ENCODE measurements around the gene ADH5.
"Not testable (repeated sequence)": the region's sequence is repeated elsewhere in the genome, so short reads cannot be mapped to it uniquely, and the experiment has no call there.

ADH5 gene

GRCh38 chr4:99100876-99101275, 12.3 kb upstream of the ADH5 start:
- no peak overlapping the region for H3K4me3 ChIP-seq (ENCODE audit: low read length)
- TF ChIP-seq ZNF274 (IDR thresholded peaks at IDR 0.05; ENCODE audit: low read depth, low read length) = no peak

- H3K4me3 ChIP-seq (ENCODE audit: low read length) = not testable (repeated sequence)
These were observed 11.2 kb upstream of the ADH5 start for GRCh38 chr4:99099814-99100213.

- no peak overlapping the region for H3K4me3 ChIP-seq (ENCODE audit: low read length)
- no peak for TF ChIP-seq ZNF274 (IDR thresholded peaks at IDR 0.05; ENCODE audit: low read depth, low read length)
These were observed 10.7 kb upstream of the ADH5 start for GRCh38 chr4:99099311-99099710.

GRCh38 chr4:99091841-99092240, 3.3 kb upstream of the ADH5 start:
- H3K4me3 ChIP-seq (ENCODE audit: low read length) = not testable (repeated sequence)

GRCh38 chr4:99091216-99091575, 2.6 kb upstream of the ADH5 start:
- H3K4me3 ChIP-seq (ENCODE audit: low read length) = no peak overlapping the region
- no peak for TF ChIP-seq ZNF274 (IDR thresholded peaks at IDR 0.05; ENCODE audit: low read depth, low read length)

GRCh38 chr4:99090481-99091215, 2.1 kb upstream of the ADH5 start:
- no peak for TF ChIP-seq ZNF274 (IDR thresholded peaks at IDR 0.05; ENCODE audit: low read depth, low read length)
- H3K4me3 ChIP-seq (ENCODE audit: low read length) = no peak overlapping the region

GRCh38 chr4:99088023-99088449, 552 bp downstream of the ADH5 start:
- TF ChIP-seq ZNF274 (IDR thresholded peaks at IDR 0.05; ENCODE audit: low read depth, low read length) = no peak

GRCh38 chr4:99084595-99084994, 4.0 kb downstream of the ADH5 start:
- TF ChIP-seq ZNF274 (IDR thresholded peaks at IDR 0.05; ENCODE audit: low read depth, low read length) = no peak
- H3K4me3 ChIP-seq (ENCODE audit: low read length) = no peak overlapping the region

More at GRCh38 chr4:99088023-99088449, 552 bp downstream of the ADH5 start:
- H3K4me3 ChIP-seq (ENCODE audit: low read length) = peak overlapping the region; percentile 98

GRCh38 chr4:99082192-99082591, 6.4 kb downstream of the ADH5 start:
- no peak for TF ChIP-seq ZNF274 (IDR thresholded peaks at IDR 0.05; ENCODE audit: low read depth, low read length)
- no peak overlapping the region for H3K4me3 ChIP-seq (ENCODE audit: low read length)

- not testable (repeated sequence) for H3K4me3 ChIP-seq (ENCODE audit: low read length)
These were observed 7.7 kb downstream of the ADH5 start for GRCh38 chr4:99080869-99081268.

GRCh38 chr4:99079625-99080295, 8.8 kb downstream of the ADH5 start:
- TF ChIP-seq ZNF274 (IDR thresholded peaks at IDR 0.05; ENCODE audit: low read depth, low read length) = no peak

GRCh38 chr4:99078931-99079624, 9.5 kb downstream of the ADH5 start:
- TF ChIP-seq ZNF274 (IDR thresholded peaks at IDR 0.05; ENCODE audit: low read depth, low read length) = no peak
- no peak overlapping the region for H3K4me3 ChIP-seq (ENCODE audit: low read length)

More at GRCh38 chr4:99079625-99080295, 8.8 kb downstream of the ADH5 start:
- H3K4me3 ChIP-seq (ENCODE audit: low read length) = no peak overlapping the region

- no peak for TF ChIP-seq ZNF274 (IDR thresholded peaks at IDR 0.05; ENCODE audit: low read depth, low read length)
- H3K4me3 ChIP-seq (ENCODE audit: low read length) = no peak overlapping the region
These were observed 10.3 kb downstream of the ADH5 start for GRCh38 chr4:99078336-99078735.

- no peak for TF ChIP-seq ZNF274 (IDR thresholded peaks at IDR 0.05; ENCODE audit: low read depth, low read length)
- no peak overlapping the region for H3K4me3 ChIP-seq (ENCODE audit: low read length)
These were observed 11.4 kb downstream of the ADH5 start for GRCh38 chr4:99077177-99077576.
